Stimulated activated CD4-positive, alpha-beta T cell treated with anti-CD3 and anti-CD28 coated beads, Interleukin-2, amount 100 ng/mL, for 48 hours (primary cell): Measurements from ENCODE around the gene ACTR3C.
"Not testable (repeated sequence)": the region's sequence is repeated elsewhere in the genome, so short reads cannot be mapped to it uniquely, and the experiment has no call there.

Experiments used
- DNase-seq, 2 donors: peaks; one replicate each; pipeline ENCODE4 v3.0.0-alpha.2; 2020

Gene ACTR3C

GRCh38 chr7:150311146-150311545 is 12.2 kb downstream of the ACTR3C start:
- DNase-seq = no peak

- DNase-seq = no peak
Observed at GRCh38 chr7:150308575-150308974, 14.8 kb downstream of the ACTR3C start.

GRCh38 chr7:150307904-150308303 is 15.4 kb downstream of the ACTR3C start:
- no peak for DNase-seq

- DNase-seq = no peak
Observed at GRCh38 chr7:150307129-150307528, 16.2 kb downstream of the ACTR3C start.

- not testable (repeated sequence) for DNase-seq
Observed at GRCh38 chr7:150306377-150306776, 17.0 kb downstream of the ACTR3C start.

GRCh38 chr7:150305903-150306284 is 17.5 kb downstream of the ACTR3C start:
- DNase-seq = not testable (repeated sequence)

- not testable (repeated sequence) for DNase-seq
Observed at GRCh38 chr7:150305259-150305902, 18.0 kb downstream of the ACTR3C start.

GRCh38 chr7:150304499-150305258 is 18.7 kb downstream of the ACTR3C start:
- not testable (repeated sequence) for DNase-seq

GRCh38 chr7:150302908-150303310 is 20.4 kb downstream of the ACTR3C start:
- DNase-seq = not testable (repeated sequence)

- not testable (repeated sequence) for DNase-seq
Observed at GRCh38 chr7:150297978-150298377, 25.4 kb downstream of the ACTR3C start.

GRCh38 chr7:150296802-150297201 is 26.5 kb downstream of the ACTR3C start:
- DNase-seq = not testable (repeated sequence)

- DNase-seq = not testable (repeated sequence)
Observed at GRCh38 chr7:150295614-150296013, 27.7 kb downstream of the ACTR3C start.

GRCh38 chr7:150295027-150295426 is 28.3 kb downstream of the ACTR3C start:
- not testable (repeated sequence) for DNase-seq

GRCh38 chr7:150290317-150290716 is 33.0 kb downstream of the ACTR3C start:
- not testable (repeated sequence) for DNase-seq

GRCh38 chr7:150288816-150289215 is 34.5 kb downstream of the ACTR3C start:
- not testable (repeated sequence) for DNase-seq

- DNase-seq = not testable (repeated sequence)
Observed at GRCh38 chr7:150287815-150288214, 35.5 kb downstream of the ACTR3C start.

- not testable (repeated sequence) for DNase-seq
Observed at GRCh38 chr7:150285849-150286754, 37.2 kb downstream of the ACTR3C start.

GRCh38 chr7:150283608-150284007 is 39.7 kb downstream of the ACTR3C start:
- DNase-seq = not testable (repeated sequence)

GRCh38 chr7:150283111-150283510 is 40.2 kb downstream of the ACTR3C start:
- DNase-seq = not testable (repeated sequence)

GRCh38 chr7:150281681-150282403 is 41.5 kb downstream of the ACTR3C start:
- not testable (repeated sequence) for DNase-seq

- not testable (repeated sequence) for DNase-seq
Observed at GRCh38 chr7:150278383-150278782, 45.0 kb downstream of the ACTR3C start.

- peak; percentile 16 to 24 for DNase-seq
Observed at GRCh38 chr7:150276132-150276695, 47.1 kb downstream of the ACTR3C start.
